ENCODE results near the gene NEK1.

DNA sequence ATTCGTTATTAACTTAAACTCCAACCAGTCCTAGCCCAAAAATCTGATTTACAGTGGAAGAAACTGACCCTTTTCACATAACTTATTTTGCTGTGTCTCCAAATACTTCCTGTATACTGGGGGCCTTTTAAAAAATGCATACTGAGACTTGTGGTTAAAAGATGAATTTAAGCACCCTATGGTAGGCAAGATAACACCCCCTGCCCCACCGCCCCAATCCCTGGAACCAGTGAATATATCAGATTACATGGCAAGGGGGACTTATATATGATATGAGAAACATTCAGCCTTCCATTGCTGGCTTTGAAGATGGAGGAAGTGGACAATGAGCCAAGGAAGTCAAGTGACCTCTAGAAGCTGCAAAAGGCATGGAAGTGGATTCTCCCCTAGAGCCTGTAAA lies 4.9 kb upstream of the NEK1 start:
- TF ChIP-seq, protein P1, sequence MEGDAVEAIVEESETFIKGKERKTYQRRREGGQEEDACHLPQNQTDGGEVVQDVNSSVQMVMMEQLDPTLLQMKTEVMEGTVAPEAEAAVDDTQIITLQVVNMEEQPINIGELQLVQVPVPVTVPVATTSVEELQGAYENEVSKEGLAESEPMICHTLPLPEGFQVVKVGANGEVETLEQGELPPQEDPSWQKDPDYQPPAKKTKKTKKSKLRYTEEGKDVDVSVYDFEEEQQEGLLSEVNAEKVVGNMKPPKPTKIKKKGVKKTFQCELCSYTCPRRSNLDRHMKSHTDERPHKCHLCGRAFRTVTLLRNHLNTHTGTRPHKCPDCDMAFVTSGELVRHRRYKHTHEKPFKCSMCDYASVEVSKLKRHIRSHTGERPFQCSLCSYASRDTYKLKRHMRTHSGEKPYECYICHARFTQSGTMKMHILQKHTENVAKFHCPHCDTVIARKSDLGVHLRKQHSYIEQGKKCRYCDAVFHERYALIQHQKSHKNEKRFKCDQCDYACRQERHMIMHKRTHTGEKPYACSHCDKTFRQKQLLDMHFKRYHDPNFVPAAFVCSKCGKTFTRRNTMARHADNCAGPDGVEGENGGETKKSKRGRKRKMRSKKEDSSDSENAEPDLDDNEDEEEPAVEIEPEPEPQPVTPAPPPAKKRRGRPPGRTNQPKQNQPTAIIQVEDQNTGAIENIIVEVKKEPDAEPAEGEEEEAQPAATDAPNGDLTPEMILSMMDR (IDR thresholded peaks at IDR 0.05; ENCODE audit: poor library complexity, severe bottlenecking), result no peak
- TF ChIP-seq RAD21 (conservative IDR thresholded peaks at IDR 0.05) (no peak), EP300 (conservative IDR thresholded peaks at IDR 0.05; ENCODE audit: poor library complexity, severe bottlenecking) (no peak), POLR2AphosphoS5 (IDR thresholded peaks at IDR 0.05) (no peak), TAF1 (IDR thresholded peaks at IDR 0.05; ENCODE audit: low read depth) (no peak), EZH2 (IDR thresholded peaks at IDR 0.05; ENCODE audit: borderline replicate concordance, insufficient read depth, low read length, poor library complexity, severe bottlenecking) (no peak)
- TF ChIP-seq, protein P2, sequence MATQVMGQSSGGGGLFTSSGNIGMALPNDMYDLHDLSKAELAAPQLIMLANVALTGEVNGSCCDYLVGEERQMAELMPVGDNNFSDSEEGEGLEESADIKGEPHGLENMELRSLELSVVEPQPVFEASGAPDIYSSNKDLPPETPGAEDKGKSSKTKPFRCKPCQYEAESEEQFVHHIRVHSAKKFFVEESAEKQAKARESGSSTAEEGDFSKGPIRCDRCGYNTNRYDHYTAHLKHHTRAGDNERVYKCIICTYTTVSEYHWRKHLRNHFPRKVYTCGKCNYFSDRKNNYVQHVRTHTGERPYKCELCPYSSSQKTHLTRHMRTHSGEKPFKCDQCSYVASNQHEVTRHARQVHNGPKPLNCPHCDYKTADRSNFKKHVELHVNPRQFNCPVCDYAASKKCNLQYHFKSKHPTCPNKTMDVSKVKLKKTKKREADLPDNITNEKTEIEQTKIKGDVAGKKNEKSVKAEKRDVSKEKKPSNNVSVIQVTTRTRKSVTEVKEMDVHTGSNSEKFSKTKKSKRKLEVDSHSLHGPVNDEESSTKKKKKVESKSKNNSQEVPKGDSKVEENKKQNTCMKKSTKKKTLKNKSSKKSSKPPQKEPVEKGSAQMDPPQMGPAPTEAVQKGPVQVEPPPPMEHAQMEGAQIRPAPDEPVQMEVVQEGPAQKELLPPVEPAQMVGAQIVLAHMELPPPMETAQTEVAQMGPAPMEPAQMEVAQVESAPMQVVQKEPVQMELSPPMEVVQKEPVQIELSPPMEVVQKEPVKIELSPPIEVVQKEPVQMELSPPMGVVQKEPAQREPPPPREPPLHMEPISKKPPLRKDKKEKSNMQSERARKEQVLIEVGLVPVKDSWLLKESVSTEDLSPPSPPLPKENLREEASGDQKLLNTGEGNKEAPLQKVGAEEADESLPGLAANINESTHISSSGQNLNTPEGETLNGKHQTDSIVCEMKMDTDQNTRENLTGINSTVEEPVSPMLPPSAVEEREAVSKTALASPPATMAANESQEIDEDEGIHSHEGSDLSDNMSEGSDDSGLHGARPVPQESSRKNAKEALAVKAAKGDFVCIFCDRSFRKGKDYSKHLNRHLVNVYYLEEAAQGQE (IDR thresholded peaks at IDR 0.05; ENCODE audit: borderline replicate concordance), result no peak
